Activated CD8-positive, alpha-beta memory T cell treated with anti-CD3 and anti-CD28 coated beads for 24 hours (primary cell): ENCODE data around the gene CRYBA4.
A peak's percentile ranks its signal among the peaks of the same experiment; 100 is the strongest.

ENCODE experiments used
- DNase-seq: peaks from one replicate; pipeline ENCODE4 v3.0.0-alpha.2; 2020

CRYBA4 gene

GRCh38 chr22:26663374-26663923, 41.7 kb downstream of the CRYBA4 start:
- no peak for DNase-seq

GRCh38 chr22:26665813-26666231, 44.1 kb downstream of the CRYBA4 start:
- DNase-seq = no peak

- DNase-seq = no peak
These were observed 45.4 kb downstream of the CRYBA4 start for GRCh38 chr22:26667140-26667539.

- DNase-seq = no peak
These were observed 47.3 kb downstream of the CRYBA4 start for GRCh38 chr22:26669060-26669481.

- DNase-seq = no peak
These were observed 48.7 kb downstream of the CRYBA4 start for GRCh38 chr22:26670459-26670858.

GRCh38 chr22:26671317-26672059, 49.7 kb downstream of the CRYBA4 start:
- peak; percentile 90 for DNase-seq

GRCh38 chr22:26672060-26672471, 50.3 kb downstream of the CRYBA4 start:
- no peak for DNase-seq

- DNase-seq = peak; percentile 95
These were observed 51.1 kb downstream of the CRYBA4 start for GRCh38 chr22:26672590-26673468.

GRCh38 chr22:26673486-26673885, 51.7 kb downstream of the CRYBA4 start:
- no peak for DNase-seq

GRCh38 chr22:26674211-26675190, 52.7 kb downstream of the CRYBA4 start:
- DNase-seq = no peak

- DNase-seq = no peak
These were observed 54.0 kb downstream of the CRYBA4 start for GRCh38 chr22:26675687-26676268.

GRCh38 chr22:26677217-26677616, 55.5 kb downstream of the CRYBA4 start:
- DNase-seq = no peak

- peak; percentile 87 for DNase-seq
These were observed 57.4 kb downstream of the CRYBA4 start for GRCh38 chr22:26679003-26679629.
